H1 (cell line): ENCODE measurements around the gene RUFY3. TPM values are rescaled to one million over a fixed set of nuclear protein-coding genes. Genes with fewer than 3 reads are reported as not detected.

ENCODE experiments used
- CTCF ChIA-PET: fragments of 300-600 bp; sonication (Branson Sonifier 250); formaldehyde crosslinking; loops from one replicate; lab custom pipeline; 2021; ENCODE audit not compliant: partially characterized antibody; lab: Charles Lee
- POLR2A ChIA-PET: fragments of 300-600 bp; sonication (Branson Sonifier 250); formaldehyde crosslinking; loops from one replicate; lab custom pipeline; 2021; ENCODE audit warnings: inconsistent platforms; ENCODE audit not compliant: partially characterized antibody; lab: Charles Lee
- DNase-seq, 2 experiments: peaks; one replicate each; pipeline versions ENCODE4 v3.0.0 to v3.0.0-alpha.2; 2010 to 2022; ENCODE audit warnings: low spot score in 2 of 2, low read depth in 1 of 2, mixed read lengths in 1 of 2
- FAIRE-seq: peaks from 2 replicates; lab custom pipeline; 2011; peaks lifted over from hg19 to GRCh38; lab: Jason Lieb, UNC
- H2AFZ ChIP-seq: 2 replicates; pipeline ENCODE4 v1.8.1; 2012; ENCODE audit warnings: low read length, inconsistent platforms
- H2AK5ac ChIP-seq: 2 replicates; pipeline ENCODE4 v1.6.1; 2013; ENCODE audit warnings: low read depth, low read length
- H2BK120ac ChIP-seq: replicated peaks from 2 replicates; pipeline ENCODE3; 2013; ENCODE audit warnings: low read depth, low read length, inconsistent platforms
- H2BK12ac ChIP-seq: 2 replicates; pipeline ENCODE4 v1.6.1; 2013; ENCODE audit warnings: low read depth, low read length
- H2BK15ac ChIP-seq: 2 replicates; pipeline ENCODE4 v1.6.1; 2013; ENCODE audit warnings: low read length
- H2BK20ac ChIP-seq: 2 replicates; pipeline ENCODE4 v1.6.1; 2013; ENCODE audit warnings: low read length
- H2BK5ac ChIP-seq: 2 replicates; pipeline ENCODE4 v1.6.1; 2013; ENCODE audit warnings: low read depth, low read length
- H3K14ac ChIP-seq: 2 replicates; pipeline ENCODE4 v1.6.1; 2013; ENCODE audit warnings: inconsistent platforms; ENCODE audit not compliant: insufficient read length
- H3K18ac ChIP-seq: 2 replicates; pipeline ENCODE4 v1.6.1; 2013; ENCODE audit warnings: low read length; ENCODE audit errors: extremely low read depth
- H3K23ac ChIP-seq: 2 replicates; pipeline ENCODE4 v1.6.1; 2013; ENCODE audit warnings: inconsistent platforms; ENCODE audit not compliant: insufficient read length
- H3K23me2 ChIP-seq: 2 replicates; pipeline ENCODE4 v1.6.1; 2013; ENCODE audit warnings: low read depth, low read length
- H3K27ac ChIP-seq: 2 replicates; pipeline ENCODE4 v1.6.1; 2011; ENCODE audit warnings: low read depth, low read length, inconsistent platforms
- H3K27me3 ChIP-seq, 4 experiments: replicated peaks in 1 of 4; 1 replicate in 1 of 4; 2 replicates in 3 of 4; pipeline versions ENCODE4 v1.6.1 to v1.8.1; 2011 to 2013; ENCODE audit warnings: low read length in 3 of 4, mild to moderate bottlenecking in 3 of 4, inconsistent platforms in 2 of 4, mixed read lengths in 2 of 4, moderate library complexity in 1 of 4; ENCODE audit not compliant: control insufficient read depth in 3 of 4, insufficient read depth in 3 of 4; ENCODE audit errors: extremely low read depth in 1 of 4
- H3K36me3 ChIP-seq, 4 experiments: 2 replicates each; pipeline versions ENCODE4 v1.6.1 to v1.8.1; 2011 to 2013; ENCODE audit warnings: mild to moderate bottlenecking in 4 of 4, low read length in 3 of 4, moderate library complexity in 2 of 4, control low read depth in 1 of 4, inconsistent platforms in 1 of 4; ENCODE audit not compliant: insufficient read depth in 4 of 4, control insufficient read depth in 2 of 4
- H3K4ac ChIP-seq: replicated peaks from 2 replicates; pipeline ENCODE3; 2013; ENCODE audit warnings: low read length, low read depth, mixed read lengths, inconsistent platforms; ENCODE audit not compliant: insufficient read length
- H3K4me1 ChIP-seq, 4 experiments: replicated peaks in 1 of 4; 1 replicate in 1 of 4; 2 replicates in 3 of 4; pipeline versions ENCODE4 v1.6.1 to v1.8.1; 2011 to 2013; ENCODE audit warnings: low read length in 3 of 4, inconsistent platforms in 2 of 4, mixed read lengths in 1 of 4; ENCODE audit not compliant: insufficient read depth in 4 of 4, control insufficient read depth in 3 of 4
- H3K4me2 ChIP-seq, 2 experiments: 2 replicates each; pipeline versions ENCODE4 v1.6.1 to v1.8.1; 2011 to 2013; ENCODE audit warnings: low read depth in 2 of 2, low read length in 2 of 2, control low read depth in 1 of 2, inconsistent platforms in 1 of 2, mild to moderate bottlenecking in 1 of 2; ENCODE audit not compliant: insufficient read depth in 1 of 2
- H3K4me3 ChIP-seq, 4 experiments: fragments of 200-600, 300-600 bp in 1 of 4; sonication (generic), shearing (Covaris generic), sonication (Bioruptor Twin) in 1 of 4; 2 replicates each; pipeline versions ENCODE4 v1.5.1 to v1.8.1; 2011 to 2016; ENCODE audit warnings: low read length in 4 of 4, low read depth in 3 of 4, control low read depth in 2 of 4, inconsistent platforms in 2 of 4, mild to moderate bottlenecking in 2 of 4, mixed read lengths in 1 of 4, moderate library complexity in 1 of 4; ENCODE audit not compliant: insufficient read depth in 2 of 4; ENCODE audit errors: extremely low read depth in 1 of 4
- H3K56ac ChIP-seq: replicated peaks from 2 replicates; pipeline ENCODE3; 2013; ENCODE audit warnings: low read depth, mild to moderate bottlenecking, mixed read lengths, low read length, inconsistent platforms; ENCODE audit not compliant: insufficient read length
- H3K79me1 ChIP-seq: 2 replicates; pipeline ENCODE4 v1.6.1; 2013; ENCODE audit warnings: low read depth, low read length, control low read depth
- H3K79me2 ChIP-seq, 2 experiments: 2 replicates each; pipeline versions ENCODE4 v1.6.1 to v1.8.1; 2012 to 2013; ENCODE audit warnings: low read length in 2 of 2, mild to moderate bottlenecking in 2 of 2, inconsistent platforms in 1 of 2; ENCODE audit not compliant: insufficient read depth in 2 of 2, control insufficient read depth in 1 of 2
- H3K9ac ChIP-seq, 4 experiments: replicated peaks in 1 of 4; 1 replicate in 1 of 4; 2 replicates in 3 of 4; pipeline versions ENCODE4 v1.6.1 to v1.8.1; 2011 to 2013; ENCODE audit warnings: low read depth in 3 of 4, low read length in 3 of 4, control low read depth in 2 of 4, mild to moderate bottlenecking in 2 of 4, moderate library complexity in 2 of 4, inconsistent platforms in 1 of 4; ENCODE audit errors: extremely low read depth in 1 of 4
- H3K9me3 ChIP-seq, 2 experiments: 2 replicates each; pipeline versions ENCODE4 v1.6.1 to v1.8.1; 2012 to 2013; ENCODE audit warnings: mild to moderate bottlenecking in 2 of 2, moderate library complexity in 2 of 2, control low read depth in 1 of 2, inconsistent platforms in 1 of 2, low read depth in 1 of 2, low read length in 1 of 2, mixed read lengths in 1 of 2; ENCODE audit not compliant: insufficient read depth in 2 of 2
- H4K20me1 ChIP-seq, 2 experiments: replicated peaks in 1 of 2; 2 replicates each; pipeline versions ENCODE3 to v1.8.1; 2011 to 2013; ENCODE audit warnings: inconsistent platforms in 2 of 2, low read length in 2 of 2, mild to moderate bottlenecking in 1 of 2; ENCODE audit not compliant: insufficient read depth in 2 of 2, control insufficient read depth in 1 of 2
- H4K5ac ChIP-seq: 2 replicates; pipeline ENCODE4 v1.6.1; 2013; ENCODE audit warnings: low read length, low read depth, mixed read lengths, inconsistent platforms; ENCODE audit not compliant: insufficient read length
- H4K8ac ChIP-seq: 2 replicates; pipeline ENCODE4 v1.8.0; 2013; ENCODE audit warnings: mild to moderate bottlenecking, moderate library complexity, low read length, inconsistent platforms; ENCODE audit not compliant: insufficient read depth; ENCODE audit errors: extremely low read depth
- H4K91ac ChIP-seq: replicated peaks from 2 replicates; pipeline ENCODE3; 2013; ENCODE audit warnings: low read length, mixed read lengths, inconsistent platforms; ENCODE audit not compliant: insufficient read length
- E2F6 ChIP-seq: IDR thresholded peaks from 2 replicates; pipeline ENCODE4 v1.6.1; 2012; ENCODE audit warnings: inconsistent platforms
- USF2 ChIP-seq: IDR thresholded peaks from 2 replicates; pipeline ENCODE4 v1.6.1; 2011; ENCODE audit warnings: low read length, improper control_type of control experiment
- WGBS, 2 experiments: shearing (Covaris generic) in 1 of 2; methylation state at CpG; one replicate each; pipeline versions ENCODE4 v1.1.6 to v1.1.7; 2013 to 2015; ENCODE audit warnings: low lambda C conversion rate in 2 of 2, mixed read lengths in 2 of 2, inconsistent platforms in 1 of 2, low coverage in 1 of 2, missing lambda C conversion rate in 1 of 2; ENCODE audit not compliant: insufficient replicate concordance in 2 of 2, insufficient coverage in 1 of 2, insufficient read length in 1 of 2; ENCODE audit errors: extremely low coverage in 1 of 2, missing lambda C conversion rate in 1 of 2; 5-methylcytosine and 5-hydroxymethylcytosine counted together
- polyA plus RNA-seq, 7 experiments: library from polyadenylated mRNA; depleted of rRNA in 3 of 7; stranded (reverse) in 5 of 7; unstranded in 2 of 7; fragments of >200 nt in 5 of 7; fragments of 200-250 nt in 2 of 7; gene quantifications; 1 replicate in 5 of 7; 2 replicates in 1 of 7; 4 replicates in 1 of 7; pipeline versions ENCODE4 v1.2.1 to v1.2.3, GENCODE V29; 2011 to 2013; ENCODE audit warnings: missing spikeins in 2 of 7, mixed read lengths in 2 of 7
- total RNA-seq: library from RNA; stranded (reverse); fragmentation: NEBNext Ultra II Directional; extraction: Animal tissue kit (Norgen Biotek cat#: 25700); gene quantifications from 2 replicates; pipeline ENCODE4 v1.2.1, GENCODE V29; 2021

RUFY3 gene
- total and polyA plus RNA-seq, 2 of the 8 experiments (the other 6 are each of a cell fraction or from before 2014, with no cell fraction given), result 7.8 to 33.1 TPM

DNA sequence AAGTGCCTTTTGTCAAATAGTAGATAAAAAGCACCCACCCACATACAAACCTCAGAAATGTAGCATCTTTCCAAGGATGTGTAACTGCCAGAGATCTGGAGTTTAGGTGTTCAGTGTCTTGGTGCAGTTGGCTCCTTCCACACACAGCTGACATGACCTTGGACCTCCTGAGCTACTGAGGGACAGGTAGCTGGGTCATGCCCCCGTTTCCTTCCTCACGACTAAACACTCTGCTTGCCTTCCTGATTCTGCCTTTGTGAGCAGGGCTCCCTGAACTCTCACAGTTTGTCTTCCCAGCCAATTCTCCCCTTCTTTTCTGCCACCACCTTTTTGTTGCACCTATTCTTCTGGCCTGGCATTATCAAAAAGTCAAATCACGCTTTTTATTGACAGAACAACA, 10.2 kb upstream of the RUFY3 start:
- H3K4me2 ChIP-seq, result no peak overlapping the region
- no peak overlapping the region for H2BK5ac ChIP-seq
- peaks cover 0 to 61% of the 10 kb centered on the region in 2 experiments; a peak in 2 of 4 replicates for H3K79me2 ChIP-seq
- H3K23me2 ChIP-seq, result no peaks in the 10 kb centered on the region
- no peak overlapping the region for H3K56ac ChIP-seq
- no peaks in the 10 kb centered on the region for H3K36me3 ChIP-seq
- H3K18ac ChIP-seq, result no peak overlapping the region
- H3K9ac ChIP-seq, result no peak overlapping the region
- H4K5ac ChIP-seq, result no peak overlapping the region
- peak overlapping the region; percentile 57 for H3K23ac ChIP-seq
- peaks cover 0 to 2% of the 10 kb centered on the region in 2 experiments for H4K20me1 ChIP-seq
- H3K14ac ChIP-seq, result no peak overlapping the region
- no peaks in the 10 kb centered on the region; the same call in 1 of the 2 replicates for H3K79me1 ChIP-seq
- H3K4me3 ChIP-seq, result no peak overlapping the region
- no peak overlapping the region for H4K8ac ChIP-seq
- no peak overlapping the region for H2AFZ ChIP-seq
- no peak overlapping the region for H3K4ac ChIP-seq
- FAIRE-seq (no peak), DNase-seq (no peak)
- no peak overlapping the region for H2BK12ac ChIP-seq
- ChIA-PET POLR2A (interaction anchor here (1.0 kb wide), 1 partner anchor 18 kb away, joined by 4 read pairs; no protein-coding TSS in a partner anchor), CTCF (no interaction called here)
- H2BK15ac ChIP-seq, result no peak overlapping the region
- peaks cover 0 to 9% (median 5%) of the 10 kb centered on the region in 4 experiments; a peak in 4 of 7 replicates for H3K4me1 ChIP-seq
- H3K27me3 ChIP-seq, result no peaks in the 10 kb centered on the region
- no peaks in the 10 kb centered on the region for H3K9me3 ChIP-seq
- H2BK20ac ChIP-seq, result no peak overlapping the region
- H2AK5ac ChIP-seq, result no peak overlapping the region
- no peak for TF ChIP-seq E2F6
- TF ChIP-seq USF2, result no peak
- H3K27ac ChIP-seq, result no peak overlapping the region
- H4K91ac ChIP-seq, result no peak overlapping the region
- H2BK120ac ChIP-seq, result no peak overlapping the region
- 89% methylated on average over 3 of the region's 3 CpGs; no CpG with 5 or more reads in 1 of the 2 experiments for WGBS, 2 experiments
